ENCODE data around the gene RTN4RL1.

RTN4RL1 gene

DNA sequence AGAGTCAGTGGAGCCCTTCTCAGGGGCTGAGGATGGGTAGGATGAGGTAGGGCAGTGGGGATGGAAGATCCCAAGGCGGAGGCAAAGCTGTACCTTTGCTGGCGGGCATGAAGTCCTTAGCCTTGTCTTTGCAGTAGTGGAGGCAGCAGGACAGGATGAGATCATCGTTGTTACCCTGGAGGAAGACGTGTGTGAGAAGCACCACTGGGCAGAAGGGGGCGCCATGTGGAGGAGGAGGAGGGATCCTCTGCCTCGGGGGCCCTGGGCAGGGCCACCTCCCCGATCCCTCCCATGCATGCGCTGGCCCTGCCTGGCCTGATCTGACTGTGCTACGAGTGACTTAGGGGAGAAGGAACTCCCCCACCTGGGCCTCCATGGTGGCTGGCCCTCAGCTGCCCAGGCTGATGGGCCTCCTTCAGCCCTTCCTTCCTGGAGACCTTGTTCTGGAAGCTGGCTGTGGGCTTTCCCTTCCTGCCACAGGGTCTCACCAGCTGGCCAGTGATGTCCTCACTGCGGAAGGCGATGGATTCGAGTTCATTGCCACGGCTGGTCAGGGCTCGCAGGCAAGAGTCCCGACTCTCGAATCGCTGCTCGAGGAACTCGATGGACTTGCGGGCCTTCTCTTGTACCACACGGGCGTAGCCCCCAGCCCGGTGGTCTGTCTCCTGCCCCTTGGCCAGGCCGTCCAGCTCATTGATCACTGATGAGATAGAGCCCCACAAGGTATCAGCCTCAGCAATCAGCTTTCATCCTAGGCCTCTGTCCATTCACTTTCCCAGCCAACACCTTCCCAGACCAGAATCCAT is 40.0 kb upstream of the RTN4RL1 start:
- H3K9ac ChIP-seq (ENCODE audit: low read depth, low read length), result no peak overlapping the region
- H3K9me3 ChIP-seq (ENCODE audit: control insufficient read depth, insufficient read depth, low read length), result no peaks in the 10 kb centered on the region
- H3K27me3 ChIP-seq (ENCODE audit: control insufficient read depth, insufficient read depth, low read length), result peaks cover 2% of the 10 kb centered on the region; the same call in 1 of the 2 replicates
- H3K36me3 ChIP-seq (ENCODE audit: control insufficient read depth, insufficient read depth, low read length), result peaks cover 10% of the 10 kb centered on the region; the same call in 1 of the 2 replicates
- no peak overlapping the region for H3K27ac ChIP-seq (ENCODE audit: low read depth, low read length)
- no peak overlapping the region for H3K4me3 ChIP-seq (ENCODE audit: low read depth, low read length)
- H3K4me1 ChIP-seq (ENCODE audit: control insufficient read depth, insufficient read depth, low read length), result peaks cover 14% of the 10 kb centered on the region

DNA sequence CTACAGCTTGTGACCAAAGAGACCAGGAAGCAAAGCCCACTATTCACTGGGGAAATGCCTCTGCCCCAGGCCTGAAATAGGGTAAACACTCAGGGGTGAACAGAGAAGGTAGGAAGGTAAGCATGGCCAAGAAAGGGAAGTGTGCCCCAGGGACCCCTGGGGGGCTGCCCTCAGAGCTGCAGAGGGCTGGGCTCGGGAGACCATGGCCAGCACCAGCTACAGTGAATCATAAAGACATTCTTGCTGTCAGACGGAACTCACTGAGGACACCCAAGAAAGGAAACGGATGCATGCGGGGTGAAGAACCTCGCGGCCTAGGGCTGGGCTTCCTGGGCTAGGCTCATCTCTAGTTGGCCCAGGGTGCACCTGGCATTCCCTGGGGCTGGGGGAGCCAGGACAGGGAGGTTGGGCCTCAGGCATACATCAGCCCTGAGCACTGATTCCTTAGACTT is 39.4 kb upstream of the RTN4RL1 start:
- peaks cover 14% of the 10 kb centered on the region for H3K4me1 ChIP-seq (ENCODE audit: control insufficient read depth, insufficient read depth, low read length)
- H3K9ac ChIP-seq (ENCODE audit: low read depth, low read length), result no peak overlapping the region
- H3K4me3 ChIP-seq (ENCODE audit: low read depth, low read length), result no peak overlapping the region
- no peaks in the 10 kb centered on the region for H3K9me3 ChIP-seq (ENCODE audit: control insufficient read depth, insufficient read depth, low read length)
- peaks cover 10% of the 10 kb centered on the region; the same call in 1 of the 2 replicates for H3K36me3 ChIP-seq (ENCODE audit: control insufficient read depth, insufficient read depth, low read length)
- no peak overlapping the region for H3K27ac ChIP-seq (ENCODE audit: low read depth, low read length)
- peaks cover 8% of the 10 kb centered on the region for H3K27me3 ChIP-seq (ENCODE audit: control insufficient read depth, insufficient read depth, low read length)

GRCh38 chr17:2064147-2064489 is 39.0 kb upstream of the RTN4RL1 start:
- Histone ChIP-seq H3K9me3 (ENCODE audit: control insufficient read depth, insufficient read depth, low read length) (no peaks in the 10 kb centered on the region), H3K9ac (ENCODE audit: low read depth, low read length) (no peak overlapping the region), H3K27me3 (ENCODE audit: control insufficient read depth, insufficient read depth, low read length) (peaks cover 13% of the 10 kb centered on the region), H3K27ac (ENCODE audit: low read depth, low read length) (no peak overlapping the region), H3K4me1 (ENCODE audit: control insufficient read depth, insufficient read depth, low read length) (peaks cover 14% of the 10 kb centered on the region), H3K36me3 (ENCODE audit: control insufficient read depth, insufficient read depth, low read length) (peaks cover 10% of the 10 kb centered on the region; the same call in 1 of the 2 replicates), H3K4me3 (ENCODE audit: low read depth, low read length) (no peak overlapping the region)

GRCh38 chr17:2063261-2064146 is 38.4 kb upstream of the RTN4RL1 start:
- Histone ChIP-seq H3K9ac (ENCODE audit: low read depth, low read length) (no peak overlapping the region), H3K4me1 (ENCODE audit: control insufficient read depth, insufficient read depth, low read length) (peaks cover 14% of the 10 kb centered on the region), H3K27ac (ENCODE audit: low read depth, low read length) (peak overlapping the region; percentile 26), H3K27me3 (ENCODE audit: control insufficient read depth, insufficient read depth, low read length) (peaks cover 19% of the 10 kb centered on the region), H3K36me3 (ENCODE audit: control insufficient read depth, insufficient read depth, low read length) (peaks cover 10% of the 10 kb centered on the region; the same call in 1 of the 2 replicates), H3K9me3 (ENCODE audit: control insufficient read depth, insufficient read depth, low read length) (no peaks in the 10 kb centered on the region), H3K4me3 (ENCODE audit: low read depth, low read length) (no peak overlapping the region)

DNA sequence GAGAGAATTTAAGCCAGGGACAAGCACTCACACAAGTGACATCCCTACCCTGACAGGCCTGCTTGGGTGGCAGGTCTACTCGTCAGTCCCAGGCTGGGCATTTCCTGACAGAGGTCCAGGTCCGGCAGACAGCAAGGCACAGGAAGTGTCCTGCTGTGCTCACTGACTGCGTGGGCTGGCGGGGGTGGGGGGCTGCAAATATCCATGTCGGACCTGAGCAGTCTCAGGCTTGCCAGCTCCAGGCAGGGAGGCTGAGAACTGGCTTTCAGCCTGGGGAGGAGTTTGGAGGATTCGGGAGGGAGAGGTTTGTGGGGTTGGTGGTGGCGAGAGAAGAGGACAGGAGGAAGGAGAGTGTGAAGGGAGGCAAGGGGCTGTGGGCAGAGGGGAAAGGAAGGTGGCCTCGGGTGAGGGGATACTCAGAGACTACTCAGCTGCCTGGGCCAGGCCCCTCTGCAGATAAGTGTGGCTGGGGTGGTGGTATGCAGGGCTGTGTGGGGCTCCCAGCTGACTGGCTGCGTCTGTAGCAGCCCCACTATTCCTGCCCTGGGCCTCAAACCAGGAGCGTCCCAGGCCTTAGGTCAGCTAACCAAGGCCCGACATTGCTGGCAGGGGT is 37.5 kb upstream of the RTN4RL1 start:
- H3K9ac ChIP-seq (ENCODE audit: low read depth, low read length), result no peak overlapping the region; the same call in 1 of the 2 replicates
- peaks cover 14% of the 10 kb centered on the region for H3K4me1 ChIP-seq (ENCODE audit: control insufficient read depth, insufficient read depth, low read length)
- H3K9me3 ChIP-seq (ENCODE audit: control insufficient read depth, insufficient read depth, low read length), result no peaks in the 10 kb centered on the region
- no peak overlapping the region for H3K4me3 ChIP-seq (ENCODE audit: low read depth, low read length)
- peak overlapping the region; percentile 26 for H3K27ac ChIP-seq (ENCODE audit: low read depth, low read length)
- H3K36me3 ChIP-seq (ENCODE audit: control insufficient read depth, insufficient read depth, low read length), result peaks cover 10% of the 10 kb centered on the region; the same call in 1 of the 2 replicates
- peaks cover 27% of the 10 kb centered on the region for H3K27me3 ChIP-seq (ENCODE audit: control insufficient read depth, insufficient read depth, low read length)

GRCh38 chr17:2061441-2061958 is 36.4 kb upstream of the RTN4RL1 start:
- Histone ChIP-seq H3K4me3 (ENCODE audit: low read depth, low read length) (no peak overlapping the region), H3K36me3 (ENCODE audit: control insufficient read depth, insufficient read depth, low read length) (peaks cover 8% of the 10 kb centered on the region; the same call in 1 of the 2 replicates), H3K9ac (ENCODE audit: low read depth, low read length) (no peak overlapping the region), H3K4me1 (ENCODE audit: control insufficient read depth, insufficient read depth, low read length) (peaks cover 15% of the 10 kb centered on the region), H3K27me3 (ENCODE audit: control insufficient read depth, insufficient read depth, low read length) (peaks cover 39% of the 10 kb centered on the region), H3K9me3 (ENCODE audit: control insufficient read depth, insufficient read depth, low read length) (no peaks in the 10 kb centered on the region), H3K27ac (ENCODE audit: low read depth, low read length) (no peak overlapping the region)

GRCh38 chr17:2060681-2061440 is 35.7 kb upstream of the RTN4RL1 start:
- Histone ChIP-seq H3K9ac (ENCODE audit: low read depth, low read length) (no peak overlapping the region), H3K9me3 (ENCODE audit: control insufficient read depth, insufficient read depth, low read length) (no peaks in the 10 kb centered on the region), H3K27ac (ENCODE audit: low read depth, low read length) (no peak overlapping the region), H3K4me3 (ENCODE audit: low read depth, low read length) (no peak overlapping the region), H3K4me1 (ENCODE audit: control insufficient read depth, insufficient read depth, low read length) (peaks cover 19% of the 10 kb centered on the region), H3K27me3 (ENCODE audit: control insufficient read depth, insufficient read depth, low read length) (peaks cover 45% of the 10 kb centered on the region), H3K36me3 (ENCODE audit: control insufficient read depth, insufficient read depth, low read length) (peaks cover 3% of the 10 kb centered on the region; the same call in 1 of the 2 replicates)

DNA sequence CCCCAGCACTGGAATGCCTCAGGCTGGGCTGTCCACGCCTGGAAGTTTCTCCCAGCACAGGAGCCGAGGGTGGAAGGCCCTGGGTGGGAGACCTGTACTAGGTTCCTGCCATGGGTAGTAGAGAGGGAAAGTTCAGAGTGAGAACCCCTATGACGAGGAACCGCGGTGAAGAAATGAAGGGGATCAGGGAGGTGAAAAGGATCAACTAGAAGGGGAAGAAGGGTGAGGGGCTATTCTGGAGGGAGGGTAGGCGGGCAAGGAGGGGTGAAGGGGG is 35.2 kb upstream of the RTN4RL1 start:
- H3K27ac ChIP-seq (ENCODE audit: low read depth, low read length), result no peak overlapping the region
- peaks cover 3% of the 10 kb centered on the region; the same call in 1 of the 2 replicates for H3K36me3 ChIP-seq (ENCODE audit: control insufficient read depth, insufficient read depth, low read length)

DNA sequence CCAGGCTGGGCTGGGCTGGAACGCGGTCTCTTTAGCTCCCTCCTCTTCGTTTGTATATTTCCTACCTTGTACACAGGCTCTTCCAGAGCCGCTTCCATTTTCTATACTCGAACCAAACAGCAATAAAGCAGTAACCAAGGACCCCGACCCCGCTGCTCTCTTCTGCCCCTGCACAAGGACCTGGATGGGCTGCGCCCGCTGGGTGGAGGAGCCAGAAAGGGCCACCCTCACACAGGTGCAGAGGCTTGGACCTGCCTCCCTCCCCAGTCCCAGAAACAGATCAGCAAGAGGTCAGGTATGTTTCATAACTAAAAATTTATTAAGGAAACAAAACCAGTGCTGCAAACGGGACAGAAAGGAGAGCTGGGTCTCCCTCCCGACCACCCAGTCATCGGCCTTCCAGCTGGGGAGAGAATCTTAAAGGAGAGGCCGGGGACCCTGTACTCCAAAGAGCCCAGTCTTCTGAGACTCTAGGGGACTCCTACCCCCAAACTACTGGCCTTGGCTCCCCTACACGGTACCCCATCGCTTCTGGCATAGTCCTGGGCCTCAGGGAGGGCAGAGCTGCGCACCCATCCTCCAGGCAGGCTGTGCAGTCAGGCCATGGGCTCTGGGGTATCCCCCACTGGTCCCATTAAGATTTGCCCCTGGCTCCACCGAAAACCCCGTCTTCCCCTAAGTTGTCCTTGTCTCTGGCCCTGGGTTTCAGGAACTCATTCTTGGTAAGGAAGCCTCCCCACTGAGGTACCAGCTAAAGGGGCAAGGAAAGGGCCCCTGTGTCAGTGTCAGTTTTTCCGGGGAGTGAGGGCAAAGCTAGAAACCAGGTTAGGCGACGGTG is 34.6 kb upstream of the RTN4RL1 start:
- Histone ChIP-seq H3K4me3 (ENCODE audit: low read depth, low read length) (no peak overlapping the region), H3K27ac (ENCODE audit: low read depth, low read length) (no peak overlapping the region), H3K27me3 (ENCODE audit: control insufficient read depth, insufficient read depth, low read length) (peaks cover 56% of the 10 kb centered on the region), H3K9ac (ENCODE audit: low read depth, low read length) (no peak overlapping the region), H3K9me3 (ENCODE audit: control insufficient read depth, insufficient read depth, low read length) (no peaks in the 10 kb centered on the region), H3K36me3 (ENCODE audit: control insufficient read depth, insufficient read depth, low read length) (peaks cover 3% of the 10 kb centered on the region; the same call in 1 of the 2 replicates), H3K4me1 (ENCODE audit: control insufficient read depth, insufficient read depth, low read length) (peaks cover 20% of the 10 kb centered on the region)

More for the DNA sequence above, 35.2 kb upstream of the RTN4RL1 start:
- H3K27me3 ChIP-seq (ENCODE audit: control insufficient read depth, insufficient read depth, low read length), result peaks cover 51% of the 10 kb centered on the region
- no peak overlapping the region for H3K9ac ChIP-seq (ENCODE audit: low read depth, low read length)
- no peak overlapping the region for H3K4me3 ChIP-seq (ENCODE audit: low read depth, low read length)
- H3K4me1 ChIP-seq (ENCODE audit: control insufficient read depth, insufficient read depth, low read length), result peaks cover 19% of the 10 kb centered on the region
- H3K9me3 ChIP-seq (ENCODE audit: control insufficient read depth, insufficient read depth, low read length), result no peaks in the 10 kb centered on the region
